HG02642 (cell line): Measurements from ENCODE around the gene CHD8.
"Not testable (repeated sequence)": the region's sequence is repeated elsewhere in the genome, so short reads cannot be mapped to it uniquely, and the experiment has no call there.

Source experiments
- ATAC-seq: cut with Tn5 transposase; IDR thresholded peaks from one replicate; pipeline ENCODE4 v1.9.1; 2021; ENCODE audit warnings: mild to moderate bottlenecking; ENCODE audit not compliant: unreplicated experiment, poor library complexity

Gene CHD8

DNA sequence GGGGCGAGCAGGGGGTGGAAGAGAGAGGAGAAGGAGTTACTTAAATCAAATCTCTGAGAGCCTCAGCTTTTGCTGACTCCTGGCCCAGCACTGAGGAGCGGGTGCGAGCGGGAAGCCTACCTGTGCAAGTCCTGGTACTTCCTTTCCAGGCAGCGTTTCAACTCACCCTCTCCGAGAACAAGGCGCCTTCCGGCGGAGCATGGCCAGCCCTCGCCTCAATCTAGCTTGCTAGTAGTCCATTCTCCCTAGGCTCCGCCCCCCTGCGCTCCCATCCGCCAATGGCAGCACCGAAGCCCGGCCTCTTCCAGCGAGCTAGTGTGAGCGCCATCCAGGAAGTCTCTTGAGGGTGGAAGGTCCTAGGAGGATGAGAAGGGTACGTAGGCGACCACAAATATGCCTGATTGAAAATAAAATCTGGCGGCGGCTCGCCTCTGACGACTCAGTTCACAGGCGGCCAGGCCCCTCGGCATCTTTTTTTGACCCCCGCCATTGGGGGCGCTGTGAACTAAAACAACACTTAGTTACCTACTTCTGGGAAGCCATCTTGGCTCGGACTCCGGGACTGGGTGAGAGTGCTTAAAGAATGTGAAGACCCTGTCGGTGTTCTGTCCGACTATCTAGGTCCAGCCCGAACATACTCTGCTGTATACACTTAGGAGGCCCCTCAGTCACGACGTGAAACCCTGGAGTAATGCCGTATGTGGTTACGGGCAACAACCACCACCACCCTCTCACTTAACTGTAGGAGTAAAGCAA, at the start of gene CHD8:
Gene CHD8 (minus strand): TSS at position 212 of the 756 bp plus-strand sequence. CDS start 24,480 bp downstream, outside the sequence.
- ATAC-seq = peak; percentile 97

GRCh38 chr14:21505012-21505553, 49.2 kb upstream of the CHD8 start:
- ATAC-seq = peak; percentile 85

GRCh38 chr14:21503376-21503775, 47.5 kb upstream of the CHD8 start:
- ATAC-seq = no peak

DNA sequence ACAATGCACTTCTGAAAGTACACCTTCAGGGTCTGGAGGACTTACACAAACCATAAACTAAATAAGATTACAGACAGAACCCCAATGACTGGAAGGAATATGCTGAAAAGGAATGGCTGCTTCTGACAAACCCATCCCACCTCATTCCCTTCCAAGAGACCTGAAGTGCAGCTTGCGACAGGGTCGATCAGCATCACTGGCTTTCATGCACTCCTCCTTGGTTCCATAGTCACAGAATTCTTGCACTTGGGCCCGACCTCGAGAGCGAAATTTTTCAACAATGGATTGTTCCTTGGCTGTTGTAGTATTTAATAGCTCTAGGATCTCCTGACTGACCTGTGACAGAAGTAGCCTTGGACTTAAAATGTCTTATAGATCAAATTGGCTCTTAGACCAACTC, 45.6 kb upstream of the CHD8 start:
- ATAC-seq = no peak

DNA sequence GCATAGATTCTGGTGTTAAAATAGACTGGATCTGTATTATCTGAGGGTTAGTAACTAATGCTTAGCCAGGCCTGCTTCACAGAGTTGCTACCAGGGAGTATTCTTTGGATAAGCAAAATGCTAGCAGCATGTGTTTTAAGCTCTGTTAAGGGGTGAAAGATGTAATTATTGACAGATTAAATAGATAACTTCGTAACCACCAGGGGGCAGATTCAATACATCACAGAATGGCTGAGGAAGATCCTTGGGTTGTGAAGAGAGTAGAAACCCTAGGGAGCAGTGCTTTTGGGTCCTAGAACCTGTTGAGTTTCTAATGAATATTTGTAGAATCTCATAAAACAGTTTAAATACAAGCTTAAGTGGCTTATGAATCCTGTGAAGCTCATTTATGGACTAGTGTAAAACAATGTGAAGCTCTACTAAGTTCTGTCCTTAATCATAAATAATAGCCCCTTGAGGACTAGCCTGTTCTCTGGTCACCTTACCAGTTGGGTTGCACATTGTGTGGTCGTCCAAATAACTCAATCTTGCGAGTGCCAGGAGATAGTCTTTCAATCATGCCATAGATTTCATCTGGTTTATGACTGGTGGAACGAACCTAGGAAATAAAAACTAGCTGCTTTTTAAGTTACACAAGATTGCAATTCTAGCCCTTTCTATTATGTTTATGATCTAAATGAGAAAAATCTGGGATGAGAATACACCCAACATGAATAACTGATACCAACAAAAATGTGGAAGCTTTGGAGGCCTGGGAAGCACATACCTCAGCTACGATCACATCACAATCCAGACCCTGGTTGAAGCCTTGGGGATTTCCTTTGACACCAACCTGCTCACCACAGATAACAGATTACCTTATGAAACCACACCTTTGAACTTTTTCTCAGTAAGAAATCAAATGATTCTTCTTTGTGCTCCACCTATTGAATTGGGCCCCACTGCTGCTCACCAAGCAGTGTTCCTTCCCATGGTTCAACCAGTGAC, 42.9 kb upstream of the CHD8 start:
- ATAC-seq = peak; percentile 57

- ATAC-seq = no peak
Observed at GRCh38 chr14:21496453-21496852, 40.5 kb upstream of the CHD8 start.

- no peak for ATAC-seq
Observed at GRCh38 chr14:21494902-21495762, 39.2 kb upstream of the CHD8 start.

- ATAC-seq = no peak
Observed at GRCh38 chr14:21486640-21487087, 30.7 kb upstream of the CHD8 start.

DNA sequence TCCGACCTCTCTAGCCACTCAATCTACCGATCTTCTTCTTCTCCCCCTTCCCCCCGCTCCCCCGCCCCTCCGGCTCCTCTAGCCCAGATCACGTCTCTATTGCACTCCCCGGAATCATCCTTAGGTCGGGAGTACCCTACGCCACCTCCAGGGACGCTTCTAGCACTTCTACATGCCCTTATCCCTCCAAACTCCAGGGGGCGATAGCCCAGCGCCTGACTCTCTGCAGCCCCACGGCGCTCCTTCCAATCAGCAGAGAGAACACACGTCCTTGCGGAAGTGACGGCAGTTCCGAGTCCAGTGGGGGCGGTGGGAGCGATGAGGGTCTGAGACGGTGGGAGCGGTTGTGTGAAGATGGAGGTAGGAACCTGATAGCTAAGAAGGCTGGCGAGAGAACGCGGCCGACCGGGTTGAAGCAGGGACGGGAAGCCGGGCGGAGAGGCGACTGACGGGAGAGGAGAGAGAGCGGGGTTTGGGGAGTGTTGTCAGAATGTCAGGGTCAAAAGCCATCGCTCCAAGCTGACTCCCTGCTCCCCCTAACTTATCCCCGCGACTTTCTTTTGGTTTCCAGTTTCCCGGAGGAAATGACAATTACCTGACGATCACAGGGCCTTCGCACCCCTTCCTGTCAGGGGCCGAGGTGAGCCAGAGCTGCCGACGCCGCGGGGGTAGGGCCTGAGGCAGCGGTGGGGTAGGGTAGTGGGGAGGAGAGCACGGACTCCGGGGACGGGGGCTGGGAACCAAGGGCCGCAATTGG, 21.2 kb upstream of the CHD8 start, which contains the start of the genes RAB2B and TOX4:
Gene RAB2B (minus strand): TSS at position 35 of the 757 bp plus-strand sequence. CDS start 87 bp downstream, outside the sequence.
Gene TOX4 (plus strand): TSS at position 271 of the 757 bp plus-strand sequence. CDS start 84 bp downstream, at position 355.
- peak; percentile 99 for ATAC-seq

DNA sequence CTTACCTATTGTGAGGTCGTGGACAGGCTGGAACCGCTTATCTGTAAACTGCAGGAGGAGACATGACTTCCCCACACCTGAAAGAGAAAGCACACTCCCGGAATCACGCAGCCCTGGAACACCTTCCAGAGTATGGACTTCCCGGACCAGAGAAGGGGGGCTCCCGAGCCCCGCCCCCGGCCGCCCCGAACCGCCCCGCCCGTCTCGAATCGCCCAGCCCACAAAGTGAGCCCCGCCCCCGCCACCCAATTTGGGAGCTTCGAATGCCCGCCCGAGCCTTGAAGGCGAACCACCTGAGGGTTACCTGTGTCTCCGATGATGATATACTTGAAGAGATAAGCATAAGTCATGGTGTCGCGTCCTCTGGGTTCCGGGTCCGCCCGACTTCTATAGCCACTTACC, 20.6 kb upstream of the CHD8 start:
- ATAC-seq = no peak

GRCh38 chr14:21475767-21476522, 20.0 kb upstream of the CHD8 start:
- ATAC-seq = no peak

DNA sequence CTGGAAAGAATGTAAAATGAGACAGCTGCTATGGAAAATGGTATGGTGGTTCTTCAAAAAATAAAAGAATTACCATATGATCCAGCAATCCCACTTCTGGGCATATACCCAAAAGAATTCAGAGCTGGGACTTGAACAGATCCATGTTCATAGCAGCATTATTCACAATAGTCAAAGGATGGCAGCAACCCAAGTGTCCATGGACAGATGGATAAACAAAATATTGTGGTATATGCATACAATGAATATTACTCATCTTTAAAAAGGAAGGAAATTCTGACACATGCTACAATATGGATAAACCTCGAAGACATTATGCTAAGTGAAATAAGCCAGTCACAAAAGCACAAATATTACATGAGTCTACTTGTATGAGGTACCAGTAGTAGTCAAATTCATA, 11.7 kb upstream of the CHD8 start:
- ATAC-seq = no peak

DNA sequence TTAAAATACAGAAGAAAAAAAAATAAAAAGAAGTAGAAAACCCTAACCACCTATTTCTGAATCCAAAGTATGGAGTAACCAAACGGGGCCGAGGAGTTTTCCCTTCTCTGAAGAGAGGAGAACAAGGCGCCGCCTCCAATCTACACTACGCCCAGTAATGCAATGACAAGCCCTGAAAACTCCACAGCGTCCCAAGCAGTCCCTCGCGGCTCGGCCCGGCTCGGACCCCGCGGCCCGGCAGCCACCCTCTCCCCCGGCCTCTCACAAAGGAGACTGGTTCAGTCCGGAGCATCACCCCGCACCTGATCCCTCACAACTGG, 371 bp downstream of the CHD8 start:
- ATAC-seq = peak; percentile 30

- no peak for ATAC-seq
Observed at GRCh38 chr14:21454843-21455544, 929 bp downstream of the CHD8 start.

DNA sequence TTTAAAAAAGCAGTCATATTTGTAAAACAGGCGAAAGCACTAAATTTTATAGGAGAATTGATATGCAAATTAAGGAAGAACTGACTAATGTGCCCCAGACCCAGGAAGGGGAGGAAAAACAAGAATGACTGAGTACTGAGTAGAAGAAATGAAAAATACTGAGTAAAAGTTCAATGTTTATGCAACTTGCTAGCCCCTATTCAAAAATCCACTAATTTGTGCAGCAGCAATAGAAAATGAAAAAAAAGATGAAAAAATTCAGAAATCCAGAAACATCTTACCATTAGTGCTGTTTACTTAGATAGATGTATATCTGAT, 6.1 kb downstream of the CHD8 start:
- no peak for ATAC-seq

DNA sequence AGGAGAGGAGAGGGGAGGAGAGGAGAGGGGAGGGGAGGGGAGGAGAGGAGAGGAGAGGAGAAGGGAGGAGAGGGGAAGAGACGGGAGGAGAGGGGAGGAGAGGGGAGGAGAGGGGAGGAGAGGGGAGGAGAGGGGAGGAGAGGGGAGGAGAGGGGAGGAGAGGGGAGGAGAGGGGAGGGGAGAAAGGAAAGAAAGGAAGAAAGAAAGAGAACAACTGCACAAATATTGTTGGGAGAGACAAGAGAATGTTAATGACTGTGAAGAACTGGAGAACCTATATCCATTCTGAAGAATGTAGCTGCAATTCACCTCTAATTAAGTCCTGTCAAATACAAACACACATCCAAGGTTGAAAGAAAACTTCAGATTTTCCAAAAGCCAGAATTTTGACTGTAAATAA, 13.3 kb downstream of the CHD8 start:
- not testable (repeated sequence) for ATAC-seq

GRCh38 chr14:21440859-21441258, 15.1 kb downstream of the CHD8 start:
- no peak for ATAC-seq
